ENCODE measurements around the gene ZNF771.
"Not testable (repeated sequence)": the region's sequence is repeated elsewhere in the genome, so short reads cannot be mapped to it uniquely, and the experiment has no call there.

Gene ZNF771

GRCh38 chr16:30376461-30376902 lies 30.9 kb upstream of the ZNF771 start:
- no peak for DNase-seq

DNA sequence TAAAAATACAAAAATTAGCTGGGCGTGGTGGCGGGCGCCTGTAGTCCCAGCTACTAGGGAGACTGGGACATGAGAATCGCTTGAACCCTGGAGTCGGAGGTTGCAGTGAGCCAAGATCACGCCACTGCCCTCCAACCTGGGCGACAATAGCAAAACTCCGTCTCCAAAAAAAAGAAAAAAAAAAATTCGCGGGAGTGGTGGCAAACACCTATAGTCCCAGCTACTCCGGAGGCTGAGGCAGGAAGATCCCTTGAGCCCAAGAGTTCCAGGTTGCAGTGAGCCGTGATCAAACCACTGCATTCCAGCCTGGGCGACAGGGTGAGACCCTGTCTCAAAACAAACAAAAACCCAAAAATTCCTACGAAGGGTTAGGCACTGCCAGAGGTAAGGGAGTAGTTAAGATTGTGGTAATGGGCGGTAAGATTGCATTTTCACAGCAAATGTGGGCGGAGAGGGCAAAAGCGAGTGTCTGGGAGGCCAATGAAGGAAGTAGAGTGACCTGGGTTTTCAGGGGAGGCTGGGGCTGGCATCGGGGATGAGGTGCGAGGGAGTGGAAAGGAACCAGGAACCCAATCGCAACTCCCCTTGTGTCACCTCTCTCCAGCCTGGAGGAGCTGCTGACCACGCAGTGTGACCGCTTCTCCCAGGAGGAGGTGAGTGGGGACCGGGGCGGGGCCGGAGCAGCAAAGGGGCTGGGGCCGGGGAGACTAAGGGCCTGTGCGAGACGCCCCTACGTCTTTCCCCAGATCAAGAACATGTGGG lies 30.2 kb upstream of the ZNF771 start:
- no peak for DNase-seq

DNA sequence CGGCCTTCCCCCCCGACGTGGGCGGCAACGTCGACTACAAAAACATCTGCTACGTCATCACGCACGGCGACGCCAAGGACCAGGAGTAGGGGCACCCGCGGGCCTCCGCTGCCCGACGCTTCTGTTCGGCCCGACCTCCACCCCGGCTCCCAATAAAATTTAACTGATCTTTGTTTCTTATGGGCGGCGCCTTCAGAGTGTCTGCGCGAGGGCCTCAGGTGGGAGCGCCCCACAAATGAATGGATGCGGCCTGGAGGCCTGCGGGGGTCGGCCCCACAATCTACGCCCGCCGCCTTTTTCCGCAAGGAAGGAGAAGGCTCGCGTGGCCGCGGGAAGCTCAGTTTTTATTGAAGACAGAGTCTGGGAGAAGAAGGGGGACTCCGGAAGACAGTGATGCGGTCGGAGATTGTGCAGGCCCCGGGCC lies 29.6 kb upstream of the ZNF771 start:
- DNase-seq: peak; percentile 83

DNA sequence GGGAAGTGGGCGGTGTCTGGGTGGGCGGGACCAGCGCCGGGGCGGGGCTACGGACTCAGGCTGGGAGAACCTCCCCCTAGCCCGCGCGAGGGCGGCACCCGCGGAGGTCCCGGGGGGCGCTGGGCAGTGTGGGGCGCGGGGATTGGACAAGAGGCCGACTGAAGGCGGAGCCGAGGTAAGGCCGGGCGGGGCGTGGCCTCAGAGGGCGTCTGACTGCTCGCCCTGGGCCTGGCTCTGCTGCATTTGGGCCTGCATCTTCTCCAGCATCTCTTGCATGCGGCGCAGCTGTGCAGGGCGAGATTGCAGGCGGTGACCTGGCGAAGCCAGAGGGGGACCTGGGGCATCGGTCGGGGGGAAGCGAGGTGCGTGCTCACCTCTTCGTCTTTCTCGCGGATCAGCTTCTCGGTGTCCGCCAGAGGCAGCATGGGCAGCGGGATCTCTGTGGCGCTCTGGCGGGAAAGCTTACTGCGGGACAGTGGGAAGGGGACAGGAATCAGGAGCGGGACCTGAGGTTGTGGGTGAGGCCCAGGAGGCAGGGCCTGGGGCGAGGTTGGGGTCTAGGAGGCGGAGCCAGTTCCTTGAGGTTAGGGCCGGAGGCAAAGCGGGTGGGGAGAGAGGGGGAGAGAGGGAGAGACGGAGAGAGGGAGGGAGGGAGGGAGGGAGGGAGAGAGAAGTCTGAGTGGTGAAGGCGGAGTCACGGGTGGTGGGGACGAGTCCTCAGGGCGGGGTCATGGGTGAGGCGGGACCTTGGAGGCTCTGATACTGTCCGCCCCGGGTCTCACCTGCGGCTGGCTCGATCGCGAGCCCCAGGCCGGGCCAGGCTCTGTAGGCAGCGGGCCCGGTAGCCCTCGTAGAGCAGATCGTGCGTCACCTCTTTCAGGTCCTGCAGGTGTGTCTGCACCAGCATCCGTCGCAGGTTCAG lies 28.9 kb upstream of the ZNF771 start:
- DNase-seq: peak; percentile 91

DNA sequence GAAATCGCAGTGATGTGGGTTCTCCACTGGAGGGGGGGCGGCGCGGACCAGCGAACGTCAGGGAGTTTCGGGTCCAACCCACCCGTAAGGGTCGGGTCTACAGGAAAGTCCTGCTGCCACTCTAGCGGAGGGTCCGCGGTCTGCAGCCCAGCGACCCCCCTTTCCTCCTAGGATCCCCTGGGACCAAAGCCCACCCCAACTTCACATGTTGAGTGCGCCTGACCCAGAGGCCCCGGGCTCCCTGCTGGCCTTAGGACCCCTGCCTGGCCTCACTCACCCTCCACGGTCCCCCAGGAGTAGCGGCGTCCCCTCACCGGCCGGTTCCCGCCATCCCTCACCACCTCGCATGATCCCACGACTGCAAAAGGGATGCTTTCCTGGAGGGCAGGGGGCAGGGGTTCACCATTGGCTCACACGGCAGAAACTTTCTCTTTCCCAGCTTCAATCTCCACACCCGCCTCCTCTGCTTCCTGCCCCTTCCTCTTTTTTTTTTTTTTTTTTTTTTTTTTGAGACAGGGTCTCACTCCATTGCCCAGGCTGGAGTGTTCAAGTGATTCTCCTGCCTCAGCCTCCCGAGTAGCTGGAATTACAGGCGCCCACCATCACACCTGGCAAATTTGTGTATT lies 28.1 kb upstream of the ZNF771 start:
- no peak for DNase-seq

GRCh38 chr16:30380072-30380802 lies 27.2 kb upstream of the ZNF771 start:
- no peak for DNase-seq

DNA sequence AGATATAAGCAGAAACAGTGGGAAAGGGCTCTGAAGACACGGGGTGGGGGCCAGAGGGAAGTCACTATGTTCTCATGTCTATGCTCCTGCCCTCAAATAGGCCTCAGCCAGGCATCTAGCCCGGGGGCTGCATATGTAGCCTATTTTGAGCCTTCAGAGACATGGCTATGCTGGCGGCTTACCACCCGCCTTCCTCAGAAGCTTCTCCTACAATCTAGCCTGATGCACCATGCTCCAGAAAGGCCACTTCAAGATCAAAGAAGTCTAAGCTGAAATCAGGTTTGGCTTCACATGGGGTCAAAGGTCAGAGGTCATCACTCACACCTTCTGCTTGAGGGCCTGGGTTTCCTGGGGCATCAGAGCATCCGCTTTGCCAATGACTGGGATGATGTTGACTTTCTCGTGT lies 26.6 kb upstream of the ZNF771 start:
- DNase-seq: no peak

DNA sequence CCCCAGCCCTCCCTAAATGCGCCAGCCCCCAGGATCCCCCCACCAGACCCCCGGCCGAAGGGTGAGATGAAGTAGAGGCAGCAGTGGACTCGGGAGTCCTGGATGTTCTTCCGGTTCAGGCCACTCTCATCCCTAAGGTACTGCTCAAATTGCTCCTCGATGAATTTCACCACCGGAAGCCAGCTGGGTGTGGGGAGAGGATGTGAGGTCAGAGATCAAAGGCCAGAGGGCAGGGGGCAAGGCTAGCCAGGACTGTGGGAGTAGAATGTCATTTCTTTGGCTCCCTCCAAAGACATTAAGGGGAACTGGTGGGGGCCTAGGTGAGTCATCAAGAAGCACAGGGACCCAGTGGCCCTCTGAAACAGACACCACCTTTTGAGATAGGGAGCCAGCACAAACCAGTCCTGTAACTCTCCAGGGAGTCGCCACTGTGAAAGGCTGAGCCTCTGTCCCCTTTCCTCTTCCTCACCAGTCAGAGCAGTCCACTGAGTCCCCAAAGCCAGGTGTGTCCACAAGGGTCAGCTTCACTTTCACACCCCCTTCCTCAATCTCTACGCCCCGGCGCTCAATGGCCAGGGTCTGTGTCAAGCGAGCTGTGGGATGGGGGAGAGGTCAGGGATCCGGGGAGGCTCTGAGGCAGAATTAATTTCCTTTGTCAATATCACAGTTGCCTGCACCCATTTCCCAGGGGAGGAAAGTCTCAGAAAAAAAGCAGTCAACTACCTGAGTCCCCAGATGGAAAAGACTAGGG lies 25.9 kb upstream of the ZNF771 start:
- DNase-seq: no peak

- peak; percentile 24 for DNase-seq
These were observed 25.1 kb upstream of the ZNF771 start, which contains the start of gene SEPTIN1 for GRCh38 chr16:30382111-30382881. Gene SEPTIN1, minus strand, starts transcription at chr16:30382561. Its CDS starts 19 bp downstream, at chr16:30382542.

GRCh38 chr16:30383521-30383920 lies 23.9 kb upstream of the ZNF771 start:
- no peak for DNase-seq

- DNase-seq: no peak
These were observed 12.7 kb upstream of the ZNF771 start for GRCh38 chr16:30394592-30395154.

GRCh38 chr16:30395155-30395991 lies 12.0 kb upstream of the ZNF771 start, which contains the start of gene ZNF48:
Gene ZNF48, plus strand, starts transcription at chr16:30395420. Its CDS starts 375 bp downstream, at chr16:30395795.
- no peak for DNase-seq

DNA sequence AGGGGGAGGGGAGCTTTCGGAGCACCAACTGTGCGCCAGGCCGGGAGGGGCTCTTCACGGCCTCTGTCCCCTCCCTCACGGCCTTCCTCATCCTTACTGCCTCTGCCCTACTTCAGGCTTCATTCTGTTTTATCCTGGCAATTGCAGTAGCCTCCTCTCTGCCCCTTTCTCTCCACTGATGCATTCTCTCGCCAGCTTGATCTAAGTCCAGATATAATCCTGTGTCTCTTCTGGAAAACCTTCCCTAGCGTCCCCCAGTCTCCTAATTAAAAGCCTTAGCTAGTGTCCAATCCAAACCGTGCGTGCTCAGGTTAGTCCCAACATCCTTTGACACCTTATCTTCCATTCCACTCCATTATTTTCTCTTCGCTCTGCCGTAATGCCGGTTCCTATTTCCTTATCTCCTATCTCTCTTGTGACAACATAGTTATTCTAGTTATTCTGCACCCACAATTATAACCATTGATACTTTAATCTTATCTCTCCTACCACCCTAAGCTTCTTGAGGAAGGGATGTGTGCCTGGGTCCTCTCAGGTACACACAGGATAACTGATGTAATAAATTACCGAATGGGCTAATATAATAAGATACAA lies 11.3 kb upstream of the ZNF771 start:
- DNase-seq: no peak

DNA sequence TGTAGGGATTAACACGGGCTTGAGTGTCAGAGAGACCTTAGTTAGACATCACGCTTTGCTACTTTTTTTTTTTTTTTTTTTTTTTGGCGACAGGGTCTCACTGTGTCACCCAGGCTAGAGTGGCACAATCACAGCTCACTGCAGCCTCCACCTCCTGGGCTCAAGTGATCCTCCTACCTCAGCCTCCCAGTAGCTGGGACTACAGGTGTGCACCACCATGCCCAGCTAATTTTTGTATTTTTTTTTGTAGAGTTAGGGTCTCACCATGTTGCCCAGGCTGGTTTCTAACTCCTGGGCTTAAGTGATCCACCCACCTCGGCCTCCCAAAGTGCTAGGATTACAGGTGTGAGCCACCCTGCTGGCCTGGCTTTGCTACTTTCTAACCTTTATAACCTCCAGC lies 10.8 kb upstream of the ZNF771 start:
- not testable (repeated sequence) for DNase-seq

- DNase-seq: no peak
These were observed 10.3 kb upstream of the ZNF771 start for GRCh38 chr16:30397056-30397455.

DNA sequence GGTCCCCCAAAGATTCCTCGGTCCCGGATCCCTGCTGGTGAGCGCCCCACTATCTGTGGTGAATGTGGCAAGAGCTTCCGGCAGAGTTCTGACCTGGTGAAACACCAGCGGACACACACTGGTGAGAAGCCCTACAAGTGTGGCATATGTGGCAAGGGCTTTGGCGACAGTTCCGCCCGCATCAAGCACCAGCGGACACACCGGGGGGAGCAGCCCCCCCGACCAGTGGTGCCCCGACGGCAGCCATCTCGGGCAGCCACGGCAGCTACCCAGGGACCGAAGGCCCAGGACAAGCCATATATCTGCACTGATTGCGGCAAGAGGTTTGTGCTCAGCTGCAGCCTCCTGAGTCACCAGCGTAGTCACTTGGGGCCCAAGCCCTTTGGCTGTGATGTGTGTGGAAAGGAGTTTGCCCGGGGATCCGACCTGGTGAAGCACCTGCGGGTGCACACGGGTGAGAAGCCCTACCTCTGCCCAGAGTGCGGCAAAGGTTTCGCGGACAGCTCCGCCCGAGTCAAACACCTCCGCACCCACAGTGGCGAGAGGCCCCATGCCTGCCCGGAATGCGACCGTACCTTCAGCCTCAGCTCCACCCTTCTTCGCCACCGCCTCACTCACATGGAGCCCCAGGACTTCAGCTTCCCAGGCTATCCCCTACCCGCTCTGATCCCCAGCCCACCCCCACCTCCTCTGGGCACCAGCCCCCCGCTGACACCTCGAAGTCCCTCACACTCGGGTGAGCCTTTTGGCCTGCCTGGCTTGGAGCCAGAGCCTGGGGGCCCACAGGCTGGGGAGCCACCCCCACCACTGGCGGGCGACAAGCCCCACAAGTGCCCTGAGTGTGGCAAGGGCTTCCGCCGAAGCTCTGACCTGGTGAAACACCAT lies 9.4 kb upstream of the ZNF771 start:
- DNase-seq: no peak

DNA sequence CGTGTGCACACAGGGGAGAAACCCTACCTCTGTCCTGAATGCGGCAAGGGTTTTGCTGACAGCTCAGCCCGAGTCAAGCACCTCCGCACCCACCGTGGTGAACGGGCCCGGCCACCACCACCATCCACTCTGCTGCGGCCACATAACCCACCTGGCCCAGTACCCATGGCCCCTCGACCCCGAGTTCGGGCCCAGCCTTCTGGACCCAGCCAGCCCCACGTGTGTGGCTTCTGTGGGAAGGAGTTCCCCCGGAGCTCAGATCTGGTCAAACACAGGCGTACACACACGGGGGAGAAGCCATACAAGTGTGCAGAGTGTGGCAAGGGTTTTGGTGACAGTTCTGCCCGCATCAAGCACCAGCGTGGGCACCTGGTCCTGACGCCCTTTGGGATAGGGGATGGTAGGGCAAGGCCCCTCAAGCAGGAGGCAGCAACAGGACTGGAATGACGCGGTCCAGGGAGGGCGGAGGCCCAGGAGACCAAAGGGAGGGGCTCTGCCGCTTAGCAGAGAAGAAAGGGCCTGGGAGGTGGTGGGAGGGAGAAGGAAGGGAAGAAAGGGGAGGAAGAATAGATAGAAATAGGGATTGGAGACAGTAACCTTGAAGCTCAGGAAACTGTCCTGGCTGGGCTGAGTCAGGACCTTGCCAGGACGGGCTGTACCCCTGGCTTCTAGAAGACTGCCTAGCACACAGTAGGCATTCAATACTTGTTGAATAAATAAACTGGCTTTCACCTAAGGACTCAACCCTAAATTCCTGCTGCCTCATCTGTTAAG lies 8.6 kb upstream of the ZNF771 start:
- no peak for DNase-seq
